Activated T-cell treated with anti-CD3 and anti-CD28 coated beads, Interleukin-2, amount 50 U/mL, for 48 hours (primary cell): Measurements from ENCODE around the gene SYNE2.
"Not testable (repeated sequence)": the region's sequence is repeated elsewhere in the genome, so short reads cannot be mapped to it uniquely, and the experiment has no call there.

Experiments
- DNase-seq, 2 experiments: peaks; one replicate each; pipeline ENCODE4 v3.0.0-alpha.2; 2020

The SYNE2 gene

GRCh38 chr14:63966407-63966806, 113.6 kb downstream of the SYNE2 start:
- DNase-seq, result no peak

- DNase-seq, result no peak
These were observed 119.6 kb downstream of the SYNE2 start for GRCh38 chr14:63972323-63972932.

- DNase-seq, result no peak
These were observed 121.4 kb downstream of the SYNE2 start for GRCh38 chr14:63974176-63974575.

- DNase-seq, result no peak
These were observed 128.8 kb downstream of the SYNE2 start for GRCh38 chr14:63981569-63981968.

- no peak for DNase-seq
These were observed 129.4 kb downstream of the SYNE2 start for GRCh38 chr14:63982156-63982555.

- no peak for DNase-seq
These were observed 129.8 kb downstream of the SYNE2 start for GRCh38 chr14:63982629-63983028.

- no peak for DNase-seq
These were observed 134.2 kb downstream of the SYNE2 start for GRCh38 chr14:63986789-63987533.

- DNase-seq, result no peak
These were observed 135.8 kb downstream of the SYNE2 start for GRCh38 chr14:63988579-63988978.

- no peak for DNase-seq
These were observed 139.0 kb downstream of the SYNE2 start for GRCh38 chr14:63991833-63992232.

GRCh38 chr14:63992858-63993257, 140.1 kb downstream of the SYNE2 start:
- no peak for DNase-seq

- no peak for DNase-seq
These were observed 141.2 kb downstream of the SYNE2 start for GRCh38 chr14:63993992-63994391.

- DNase-seq, result no peak
These were observed 142.5 kb downstream of the SYNE2 start for GRCh38 chr14:63995285-63995684.

- DNase-seq, result no peak
These were observed 143.2 kb downstream of the SYNE2 start for GRCh38 chr14:63996016-63996415.

- DNase-seq, result no peak
These were observed 143.9 kb downstream of the SYNE2 start for GRCh38 chr14:63996625-63997220.

GRCh38 chr14:64000749-64001148, 147.9 kb downstream of the SYNE2 start:
- no peak for DNase-seq

GRCh38 chr14:64005822-64006221, 153.0 kb downstream of the SYNE2 start:
- no peak for DNase-seq

GRCh38 chr14:64008016-64008415, 155.2 kb downstream of the SYNE2 start:
- DNase-seq, result no peak

- DNase-seq, result no peak
These were observed 159.2 kb downstream of the SYNE2 start for GRCh38 chr14:64012003-64012402.

GRCh38 chr14:64012720-64013119, 159.9 kb downstream of the SYNE2 start:
- DNase-seq, result no peak

- no peak for DNase-seq
These were observed 172.7 kb downstream of the SYNE2 start for GRCh38 chr14:64025479-64025878.

GRCh38 chr14:64026600-64026999, 173.8 kb downstream of the SYNE2 start:
- no peak for DNase-seq

GRCh38 chr14:64035143-64035542, 182.3 kb downstream of the SYNE2 start:
- DNase-seq, result no peak

- not testable (repeated sequence) for DNase-seq
These were observed 185.3 kb downstream of the SYNE2 start for GRCh38 chr14:64037869-64038745.
